Natural killer cell (primary cell): Measurements from ENCODE around the gene SNRNP70. TPM values are rescaled to one million over a fixed set of nuclear protein-coding genes. Genes with fewer than 3 reads are reported as not detected.

ENCODE experiments used
- ATAC-seq, 3 donors: fragments of 150-1000 bp in 2 of 3; fragments of 200-7000 bp in 1 of 3; cut with Tn5 transposase; 1 replicate in 1 of 3; 2 replicates in 2 of 3; pipeline ENCODE4 v1.10.0; 2021; ENCODE audit warnings: mild to moderate bottlenecking in 2 of 3, moderate library complexity in 2 of 3
- DNase-seq, 2 donors: peaks; one replicate each; pipeline versions ENCODE4 v3.0.0 to v3.0.0-alpha.2; 2013 to 2021; ENCODE audit warnings: mixed read lengths in 1 of 2
- H3K27ac ChIP-seq: one replicate; pipeline ENCODE4 v1.5.1; 2013; ENCODE audit warnings: mild to moderate bottlenecking, low read length
- H3K27me3 ChIP-seq: one replicate; pipeline ENCODE4 v1.6.1; 2013; ENCODE audit warnings: low read length; ENCODE audit not compliant: control insufficient read depth, insufficient read depth
- H3K36me3 ChIP-seq: one replicate; pipeline ENCODE4 v1.6.1; 2013; ENCODE audit warnings: low read length; ENCODE audit not compliant: control insufficient read depth, insufficient read depth
- H3K4me1 ChIP-seq: one replicate; pipeline ENCODE4 v1.6.1; 2013; ENCODE audit warnings: low read length; ENCODE audit not compliant: control insufficient read depth, insufficient read depth
- H3K4me3 ChIP-seq: one replicate; pipeline ENCODE4 v1.5.1; 2013; ENCODE audit warnings: low read length
- H3K9me3 ChIP-seq: one replicate; pipeline ENCODE4 v1.6.1; 2013; ENCODE audit warnings: low read length; ENCODE audit not compliant: control insufficient read depth, insufficient read depth
- H3K27ac Mint-ChIP-seq, 2 donors: one replicate each; pipeline ENCODE4 v1.8.0; 2022; ENCODE audit warnings: mild to moderate bottlenecking in 2 of 2, mixed read lengths in 2 of 2, moderate library complexity in 1 of 2
- H3K27me3 Mint-ChIP-seq, 2 donors: one replicate each; pipeline ENCODE4 v1.8.0; 2022; ENCODE audit warnings: low read depth in 2 of 2, mixed read lengths in 2 of 2
- H3K36me3 Mint-ChIP-seq: one replicate; pipeline ENCODE4 v1.8.0; 2022; ENCODE audit warnings: mixed read lengths
- H3K4me1 Mint-ChIP-seq, 2 donors: one replicate each; pipeline ENCODE4 v1.8.0; 2022; ENCODE audit warnings: mixed read lengths in 2 of 2
- H3K4me3 Mint-ChIP-seq: one replicate; pipeline ENCODE4 v1.8.0; 2022; ENCODE audit warnings: mild to moderate bottlenecking, moderate library complexity, mixed read lengths
- H3K9me3 Mint-ChIP-seq, 2 donors: one replicate each; pipeline ENCODE4 v1.8.0; 2022; ENCODE audit warnings: mixed read lengths in 2 of 2
- WGBS: methylation state at CpG from one replicate; pipeline ENCODE4 v1.1.7; 2013; ENCODE audit warnings: missing lambda C conversion rate; ENCODE audit not compliant: insufficient coverage; 5-methylcytosine and 5-hydroxymethylcytosine counted together
- intact Hi-C: fragments of 100-400 bp; cut with micrococcal nuclease; formaldehyde crosslinking; loops from one replicate; pipeline ENCODE4 v1.14.2; 2022
- total RNA-seq, 4 donors: library from RNA; stranded (reverse); fragments of 120-200 nt in 1 of 4; gene quantifications; one replicate each; pipeline versions ENCODE4 v1.2.3 to v1.2.4, GENCODE V29; 2013 to 2022
- TF ChIP-seq, protein P1 (sequence below): fragments of 200-600 bp; IDR thresholded peaks from one replicate; pipeline ENCODE4 v1.8.0; 2022; ENCODE audit warnings: antibody characterized with exemption

The SNRNP70 gene
- total RNA-seq, 3 donors from 2014 or later (not counting 1 experiment from before 2014, with no cell fraction given), result 244 to 312 (median 299) TPM

DNA sequence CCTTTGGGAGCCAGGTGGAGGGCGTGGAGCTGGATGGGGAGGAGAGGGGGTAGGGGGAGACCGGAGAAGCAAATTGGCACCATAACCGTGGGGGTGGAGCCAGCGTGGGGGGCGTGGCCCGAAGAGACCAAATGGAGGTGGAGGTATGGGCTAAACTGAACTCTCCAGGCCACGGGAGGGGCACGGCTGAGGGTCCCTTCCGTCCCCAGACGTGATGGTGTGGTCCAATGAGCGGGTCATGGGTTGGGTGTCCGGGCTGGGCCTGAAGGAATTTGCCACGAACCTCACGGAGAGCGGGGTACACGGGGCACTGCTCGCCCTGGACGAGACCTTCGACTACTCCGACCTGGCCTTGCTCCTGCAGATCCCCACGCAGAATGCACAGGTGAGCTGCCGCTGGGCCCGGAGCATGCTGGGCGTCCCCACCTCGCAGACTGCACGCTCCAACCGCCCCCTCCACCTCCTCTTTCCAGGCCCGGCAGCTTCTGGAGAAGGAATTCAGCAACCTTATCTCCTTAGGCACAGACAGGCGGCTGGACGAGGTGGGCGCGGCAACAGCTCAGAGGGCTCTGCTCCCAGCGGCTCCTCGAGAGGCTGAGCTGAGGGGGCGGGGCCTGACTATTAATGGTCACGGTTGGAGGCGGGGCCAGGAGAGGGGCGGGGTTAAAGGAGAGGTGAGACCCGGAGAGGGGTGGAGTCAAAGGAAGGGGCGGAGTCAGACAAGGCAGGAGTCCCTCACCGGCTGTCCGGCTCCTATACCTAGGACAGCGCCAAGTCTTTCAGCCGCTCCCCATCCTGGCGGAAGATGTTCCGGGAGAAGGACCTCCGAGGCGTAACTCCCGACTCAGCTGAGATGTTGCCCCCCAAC lies 63.8 kb downstream of the SNRNP70 start:
- H3K4me1 Mint-ChIP-seq, result peaks cover 27 to 52% of the 10 kb centered on the region in 2 donors
- H3K9me3 ChIP-seq, result no peaks in the 10 kb centered on the region
- H3K27me3 Mint-ChIP-seq, result peaks cover 17 to 48% of the 10 kb centered on the region in 2 donors
- H3K9me3 Mint-ChIP-seq, result no peaks in the 10 kb centered on the region
- no peaks in the 10 kb centered on the region for H3K36me3 ChIP-seq
- peak overlapping the region; percentile 56 for H3K4me3 ChIP-seq
- peak overlapping the region; percentile 96 for H3K4me3 Mint-ChIP-seq
- ATAC-seq (peak; percentile 75 to 82 (median 79)), DNase-seq (peak; percentile 80 to 84)
- intact Hi-C loops, result loop anchor here (10.0 kb wide), 1 partner anchor 154 kb away; the partner anchor contains the start of genes GYS1 and RUVBL2
- peaks cover 25% of the 10 kb centered on the region for H3K27me3 ChIP-seq
- H3K27ac ChIP-seq, result no peak overlapping the region
- no peaks in the 10 kb centered on the region for H3K36me3 Mint-ChIP-seq
- TF ChIP-seq, protein P1, sequence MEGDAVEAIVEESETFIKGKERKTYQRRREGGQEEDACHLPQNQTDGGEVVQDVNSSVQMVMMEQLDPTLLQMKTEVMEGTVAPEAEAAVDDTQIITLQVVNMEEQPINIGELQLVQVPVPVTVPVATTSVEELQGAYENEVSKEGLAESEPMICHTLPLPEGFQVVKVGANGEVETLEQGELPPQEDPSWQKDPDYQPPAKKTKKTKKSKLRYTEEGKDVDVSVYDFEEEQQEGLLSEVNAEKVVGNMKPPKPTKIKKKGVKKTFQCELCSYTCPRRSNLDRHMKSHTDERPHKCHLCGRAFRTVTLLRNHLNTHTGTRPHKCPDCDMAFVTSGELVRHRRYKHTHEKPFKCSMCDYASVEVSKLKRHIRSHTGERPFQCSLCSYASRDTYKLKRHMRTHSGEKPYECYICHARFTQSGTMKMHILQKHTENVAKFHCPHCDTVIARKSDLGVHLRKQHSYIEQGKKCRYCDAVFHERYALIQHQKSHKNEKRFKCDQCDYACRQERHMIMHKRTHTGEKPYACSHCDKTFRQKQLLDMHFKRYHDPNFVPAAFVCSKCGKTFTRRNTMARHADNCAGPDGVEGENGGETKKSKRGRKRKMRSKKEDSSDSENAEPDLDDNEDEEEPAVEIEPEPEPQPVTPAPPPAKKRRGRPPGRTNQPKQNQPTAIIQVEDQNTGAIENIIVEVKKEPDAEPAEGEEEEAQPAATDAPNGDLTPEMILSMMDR, result no peak
- peaks cover 45% of the 10 kb centered on the region for H3K4me1 ChIP-seq
- H3K27ac Mint-ChIP-seq, result no peak overlapping the region
- 5% methylated on average over 49 of the region's 49 CpGs for WGBS

- Histone ChIP-seq H3K27me3 (peaks cover 25% of the 10 kb centered on the region), H3K36me3 (no peaks in the 10 kb centered on the region), H3K27ac (no peak overlapping the region), H3K4me3 (peak overlapping the region; percentile 56), H3K9me3 (no peaks in the 10 kb centered on the region), H3K4me1 (peaks cover 45% of the 10 kb centered on the region)
- DNase-seq (no peak), ATAC-seq (no peak)
- intact Hi-C loops, result loop anchor here (10.0 kb wide), 1 partner anchor 155 kb away; the partner anchor contains the start of genes GYS1 and RUVBL2
- Mint-ChIP-seq H3K36me3 (no peaks in the 10 kb centered on the region), H3K9me3 (no peaks in the 10 kb centered on the region), H3K27ac (peak overlapping the region in 1 of 2 donors; percentile 54), H3K4me1 (peaks cover 27 to 52% of the 10 kb centered on the region in 2 donors), H3K27me3 (peaks cover 19 to 55% of the 10 kb centered on the region in 2 donors), H3K4me3 (peak overlapping the region; percentile 96)
- 3% methylated on average over 20 of the region's 23 CpGs for WGBS
- TF ChIP-seq, protein P1, result no peak
These were observed 64.4 kb downstream of the SNRNP70 start for GRCh38 chr19:49149652-49150105.

DNA sequence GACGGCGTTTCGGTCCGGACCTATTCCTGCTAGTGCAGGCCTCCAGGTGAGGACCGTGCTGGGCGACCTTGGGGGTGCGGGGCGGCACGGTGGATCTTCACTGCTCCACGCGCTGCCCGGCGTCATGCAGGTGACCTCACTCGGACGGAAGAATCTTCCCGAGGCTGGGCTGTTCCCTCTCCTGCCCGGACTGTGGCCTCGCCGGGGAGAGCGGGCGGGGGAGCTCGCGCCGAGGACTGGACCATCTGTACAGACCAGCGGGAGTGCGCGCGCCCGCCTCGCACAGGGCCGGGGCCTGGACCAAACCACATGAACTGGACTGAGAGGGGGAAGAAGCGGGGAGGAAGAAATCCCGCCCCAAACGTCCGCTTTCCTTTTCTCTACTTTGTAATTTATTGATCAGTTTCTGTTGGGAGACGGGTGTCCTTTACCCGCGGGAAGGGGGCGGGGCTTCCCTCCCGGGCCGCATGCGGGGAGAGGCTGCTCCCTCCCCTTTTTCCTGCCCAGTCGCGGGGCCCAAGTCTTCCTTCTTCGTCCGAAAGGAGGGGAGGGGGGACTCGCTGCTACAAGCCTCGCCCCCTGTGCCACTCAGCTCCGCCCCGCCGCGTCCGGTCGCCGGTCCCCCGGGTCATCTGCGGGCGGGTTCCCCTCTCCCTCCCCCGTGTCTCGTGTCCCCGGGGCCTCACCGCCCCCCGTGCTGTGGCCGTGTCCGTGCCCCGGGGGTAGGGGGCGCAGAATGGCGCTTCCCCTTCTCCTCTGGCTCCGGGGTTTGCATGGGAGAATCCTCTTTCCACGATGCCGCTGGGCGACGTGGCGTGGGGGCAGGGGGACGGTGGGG lies 65.1 kb downstream of the SNRNP70 start:
- Mint-ChIP-seq H3K27ac (peak overlapping the region in 1 of 2 donors; percentile 54), H3K4me3 (peak overlapping the region; percentile 96), H3K4me1 (peaks cover 26 to 52% of the 10 kb centered on the region in 2 donors), H3K36me3 (no peaks in the 10 kb centered on the region), H3K9me3 (no peaks in the 10 kb centered on the region), H3K27me3 (peaks cover 19 to 56% of the 10 kb centered on the region in 2 donors)
- H3K27ac ChIP-seq, result no peak overlapping the region
- DNase-seq, result peak; percentile 38 to 57
- intact Hi-C loops, result no loop called here
- H3K27me3 ChIP-seq, result peaks cover 25% of the 10 kb centered on the region
- WGBS, result under 1% methylated on average over 75 of the region's 75 CpGs
- H3K36me3 ChIP-seq, result no peaks in the 10 kb centered on the region
- peak overlapping the region; percentile 56 for H3K4me3 ChIP-seq
- H3K9me3 ChIP-seq, result no peaks in the 10 kb centered on the region
- TF ChIP-seq, protein P1, result no peak
- peaks cover 45% of the 10 kb centered on the region for H3K4me1 ChIP-seq
- peak in 2 of 3 donors; percentile 30 to 37 for ATAC-seq
